ENCODE measurements around the gene MSRB1. TPM values are rescaled to one million over a fixed set of nuclear protein-coding genes. Genes with fewer than 3 reads are reported as not detected.

MSRB1 gene
- total and polyA plus RNA-seq, 2 of the 13 experiments (the other 11 are each of a cell fraction or from before 2014, with no cell fraction given): 32.1 to 75.4 TPM

- TF ChIP-seq MXD3 (CRISPR knock-in tag; IDR thresholded peaks at IDR 0.05) (no peak), ZNF850 (CRISPR knock-in tag; conservative IDR thresholded peaks at IDR 0.05) (no peak), AKNA (CRISPR knock-in tag; IDR thresholded peaks at IDR 0.05; ENCODE audit: borderline replicate concordance) (no peak), HDAC1 (CRISPR knock-in tag; IDR thresholded peaks at IDR 0.05) (peak; percentile 11; the same call in 1 of the 2 replicates), ZNF616 (CRISPR knock-in tag; IDR thresholded peaks at IDR 0.05; ENCODE audit: low read depth) (no peak), NR2F6 (IDR thresholded peaks at IDR 0.05) (no peak; the same call in 1 of the 2 replicates), NR2F6 (CRISPR knock-in tag; IDR thresholded peaks at IDR 0.05) (peak; percentile 30; the same call in 1 of the 2 replicates), NFE2L1 (CRISPR knock-in tag; IDR thresholded peaks at IDR 0.05; ENCODE audit: borderline replicate concordance) (no peak), ZNF784 (CRISPR knock-in tag; IDR thresholded peaks at IDR 0.05; ENCODE audit: borderline replicate concordance) (no peak; the same call in 1 of the 2 replicates), SP2 (CRISPR knock-in tag; IDR thresholded peaks at IDR 0.05) (peak; percentile 27; the same call in 1 of the 2 replicates), TFE3 (CRISPR knock-in tag; IDR thresholded peaks at IDR 0.05) (no peak), TARDBP (CRISPR knock-in tag; IDR thresholded peaks at IDR 0.05) (no peak), POLR2AphosphoS2 (IDR thresholded peaks at IDR 0.05; ENCODE audit: low read depth, low read length) (no peak), ZNF800 (CRISPR knock-in tag; IDR thresholded peaks at IDR 0.05) (no peak)
Measured at GRCh38 chr16:1941162-1942046, 1.6 kb downstream of the MSRB1 start (continued).

Data from HepG2 (cell line).